HG03439 (cell line): ENCODE measurements around the gene PSTK.

Experiments
- ATAC-seq: cut with Tn5 transposase; IDR thresholded peaks from one replicate; pipeline ENCODE4 v1.9.1; 2021; ENCODE audit warnings: mild to moderate bottlenecking, moderate library complexity; ENCODE audit not compliant: unreplicated experiment

The PSTK gene

GRCh38 chr10:122990278-122990677 is 10.1 kb downstream of the PSTK start:
- ATAC-seq: no peak

GRCh38 chr10:122992031-122992585 is 11.9 kb downstream of the PSTK start:
- no peak for ATAC-seq

GRCh38 chr10:122993797-122994336 is 13.7 kb downstream of the PSTK start:
- no peak for ATAC-seq

DNA sequence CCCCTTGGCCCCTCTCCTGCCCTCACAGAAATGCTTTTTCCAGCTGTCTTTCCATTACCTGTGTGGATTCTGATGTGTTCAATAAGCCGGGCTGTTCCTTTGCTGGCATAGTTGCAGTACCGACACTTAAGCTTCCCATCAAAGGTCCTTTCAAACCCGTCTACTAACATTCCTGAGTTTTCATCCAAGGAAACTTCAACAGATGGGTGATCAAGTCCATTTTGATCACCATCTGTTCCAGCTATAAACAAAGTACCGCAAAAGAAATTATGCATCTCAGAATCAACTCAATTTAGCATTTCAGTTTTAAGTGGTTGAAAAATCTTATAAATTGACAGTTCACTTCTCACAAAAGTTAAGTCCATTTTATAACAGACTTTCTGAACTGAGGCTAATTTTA is 15.7 kb downstream of the PSTK start:
- ATAC-seq: no peak

DNA sequence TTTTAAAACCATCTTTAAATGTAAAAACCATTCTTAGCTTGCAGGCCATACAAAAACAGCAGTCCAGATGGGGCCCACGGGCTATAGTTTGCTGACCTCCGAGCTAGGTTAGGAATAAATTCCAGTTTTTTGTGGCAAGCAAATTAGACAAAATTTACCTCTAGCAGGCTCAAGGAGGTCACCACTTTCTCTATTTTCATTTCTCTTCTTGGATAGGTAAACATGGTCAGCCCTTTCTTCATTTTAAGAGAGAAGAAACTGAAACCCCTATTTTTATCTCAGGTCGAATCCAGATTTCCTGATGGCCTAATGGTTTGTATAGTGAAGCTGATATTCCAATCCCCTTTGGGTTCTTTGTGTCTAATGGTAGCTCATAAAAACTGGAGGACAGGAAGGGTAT is 17.7 kb downstream of the PSTK start:
- no peak for ATAC-seq

DNA sequence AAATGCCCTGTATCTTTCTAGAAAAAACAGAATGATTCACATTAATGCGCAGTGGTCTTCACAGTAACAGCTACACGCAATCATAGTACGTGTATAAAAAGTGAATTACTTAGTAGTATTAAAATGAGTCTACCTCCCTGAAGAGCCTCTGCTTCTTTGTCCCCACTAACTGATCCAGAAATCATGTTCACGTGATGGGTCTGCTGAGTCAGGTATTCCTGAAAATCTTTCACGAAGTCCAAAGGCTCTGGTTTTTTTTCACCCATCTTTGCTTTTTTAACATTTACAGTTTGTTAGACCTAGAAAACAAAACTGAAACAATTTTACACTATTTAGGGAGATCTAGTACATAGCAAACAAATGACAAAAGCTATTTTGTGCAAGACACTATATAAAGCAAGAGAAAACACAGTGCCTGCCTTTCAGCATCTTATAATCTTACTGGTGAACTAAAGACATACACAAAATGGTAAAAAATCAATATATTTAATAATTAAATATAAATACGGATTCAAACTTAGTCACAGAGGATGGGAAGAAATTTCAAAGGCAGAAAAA is 18.2 kb downstream of the PSTK start:
- no peak for ATAC-seq

- no peak for ATAC-seq
These were observed 18.7 kb downstream of the PSTK start for GRCh38 chr10:122998934-122999333.

GRCh38 chr10:122999347-122999746 is 19.1 kb downstream of the PSTK start:
- ATAC-seq: no peak

GRCh38 chr10:123000155-123000554 is 20.0 kb downstream of the PSTK start:
- no peak for ATAC-seq

- ATAC-seq: no peak
These were observed 21.2 kb downstream of the PSTK start for GRCh38 chr10:123001370-123001769.

DNA sequence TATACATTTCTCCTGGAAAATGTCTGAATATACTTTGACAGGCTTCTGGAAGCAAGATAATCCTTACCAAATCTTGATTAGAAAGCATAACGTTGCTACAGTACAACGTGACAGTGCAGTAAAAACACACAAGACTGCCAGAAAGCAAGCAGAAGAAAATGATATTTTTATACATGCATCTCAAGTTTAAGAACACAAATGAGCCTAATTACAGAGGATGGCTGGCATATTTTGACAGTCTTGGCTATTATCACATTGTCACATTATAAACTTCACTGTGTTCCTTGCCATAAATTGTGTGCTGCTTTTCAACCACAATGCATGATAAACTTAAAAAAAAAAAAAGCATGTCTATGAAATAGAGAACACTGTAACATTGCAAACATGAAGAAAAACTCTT is 24.1 kb downstream of the PSTK start:
- no peak for ATAC-seq

- peak; percentile 39 for ATAC-seq
These were observed 27.6 kb downstream of the PSTK start for GRCh38 chr10:123007558-123008354.

DNA sequence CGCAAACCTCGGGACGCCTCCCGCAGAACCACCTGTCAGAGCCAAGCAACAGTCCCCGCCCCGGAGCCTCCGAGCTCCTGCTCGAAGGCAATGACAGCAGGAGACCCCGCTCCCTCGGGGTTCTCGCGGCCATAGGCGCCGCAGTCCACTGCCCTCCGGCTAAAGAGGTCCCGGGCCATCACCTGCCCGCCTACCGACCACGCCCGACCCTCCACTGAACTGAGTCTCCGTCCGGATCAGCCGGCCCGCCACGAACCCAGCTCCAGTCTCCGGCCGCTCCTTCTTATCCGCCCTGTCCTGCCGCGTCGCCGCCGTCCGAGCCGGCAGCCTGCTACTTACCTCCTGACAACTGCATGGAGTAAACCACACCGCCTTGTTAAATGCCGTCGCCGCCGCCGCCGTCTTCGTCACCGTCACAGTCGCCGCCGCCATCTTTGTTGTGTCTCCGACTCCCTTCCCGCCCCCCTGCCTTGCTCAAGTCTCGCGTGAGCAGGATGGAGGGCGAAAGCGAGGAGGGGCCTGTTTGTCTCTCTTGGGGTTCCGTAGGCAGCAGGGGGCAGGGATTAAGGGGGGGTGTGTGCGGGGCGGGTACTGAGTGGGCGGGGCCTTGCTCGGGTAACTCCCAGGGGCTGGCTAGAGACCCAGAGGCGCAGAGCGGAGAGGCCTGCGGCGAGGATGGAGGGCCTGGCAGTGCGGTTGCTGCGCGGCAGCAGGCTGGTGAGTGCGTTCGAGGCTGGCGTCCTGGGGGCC is 28.3 kb downstream of the PSTK start, which contains the start of the genes ACADSB and IKZF5:
Gene ACADSB (plus strand): TSS at position 652 of the 750 bp plus-strand sequence. CDS start 24 bp downstream, at position 676.
Gene IKZF5 (minus strand): TSS at position 441 of the 750 bp plus-strand sequence. CDS start 10,170 bp downstream, outside the sequence.
- ATAC-seq: peak; percentile 82

DNA sequence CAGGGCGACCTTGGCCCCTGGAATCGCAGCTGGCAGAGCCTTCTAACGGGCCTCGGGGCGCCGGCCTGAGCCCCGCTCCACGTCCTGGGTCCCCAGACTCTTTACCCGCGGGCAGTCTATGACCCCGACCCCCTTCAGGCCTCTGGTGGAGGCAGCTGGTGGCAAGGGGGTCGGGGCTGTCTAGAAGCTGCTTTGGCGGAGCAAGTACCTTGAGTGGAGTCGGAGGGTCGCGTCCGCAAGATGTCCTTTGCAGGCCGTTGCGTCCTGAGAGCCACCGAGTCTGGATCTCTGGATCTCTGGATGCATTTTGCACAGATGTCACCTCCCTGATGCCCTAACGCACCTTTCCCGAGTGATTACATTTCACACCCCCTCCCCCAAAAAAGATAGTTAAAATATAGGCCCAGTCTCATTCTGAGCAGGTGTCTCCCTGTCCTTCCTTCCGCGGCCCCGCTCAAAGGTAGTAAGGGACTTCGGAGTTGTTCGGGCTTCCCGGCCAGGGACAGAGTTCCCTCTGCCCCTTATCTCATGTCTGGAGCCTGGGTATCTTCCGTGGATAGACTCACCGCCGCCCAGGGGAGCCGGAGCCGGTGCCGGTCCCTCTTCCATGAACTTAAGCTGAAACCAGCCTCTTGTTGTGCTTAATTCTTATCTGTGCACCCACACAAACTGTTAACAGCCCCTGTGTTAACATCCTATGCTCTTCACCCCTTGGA is 29.1 kb downstream of the PSTK start:
- ATAC-seq: peak; percentile 8

DNA sequence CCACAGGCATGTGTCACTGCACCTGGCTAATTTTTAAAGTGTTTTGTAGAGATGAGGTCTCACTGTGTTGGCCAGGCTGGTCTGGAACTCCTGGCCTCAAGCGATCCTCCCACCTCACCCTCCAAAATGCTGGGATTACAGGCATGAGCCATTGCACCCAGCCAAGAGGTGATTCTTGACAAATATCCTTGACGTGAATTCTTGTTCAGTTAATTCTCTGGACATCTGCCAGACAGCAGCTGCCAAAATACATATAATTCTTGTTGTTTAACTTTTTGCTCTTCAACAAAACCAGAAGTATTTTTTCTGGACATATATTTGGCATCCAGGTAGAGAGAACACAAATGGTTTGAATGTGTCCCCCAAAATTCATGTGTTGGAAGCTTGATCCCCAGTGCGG is 31.8 kb downstream of the PSTK start:
- ATAC-seq: no peak

GRCh38 chr10:123013456-123014419 is 33.5 kb downstream of the PSTK start:
- ATAC-seq: no peak

- no peak for ATAC-seq
These were observed 34.6 kb downstream of the PSTK start for GRCh38 chr10:123014772-123015171.

DNA sequence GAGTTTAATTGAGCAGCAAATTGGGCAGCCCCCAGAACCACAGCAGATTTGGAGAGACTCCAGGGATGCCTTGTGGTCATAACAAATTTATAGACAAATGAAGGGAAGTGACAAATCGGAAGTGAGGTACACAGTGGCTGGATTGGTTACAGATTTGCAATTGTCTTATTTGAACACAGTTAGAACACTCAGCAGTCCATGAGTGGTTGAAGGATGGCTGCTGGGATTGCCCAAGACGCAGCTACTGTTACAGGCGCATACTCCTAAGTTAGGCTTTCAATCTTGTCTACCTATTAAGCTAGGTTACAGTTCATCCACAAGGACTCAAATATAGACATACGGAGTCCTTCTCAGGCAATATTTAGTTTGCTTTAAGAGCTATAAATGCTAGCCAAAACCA is 36.0 kb downstream of the PSTK start:
- ATAC-seq: no peak

DNA sequence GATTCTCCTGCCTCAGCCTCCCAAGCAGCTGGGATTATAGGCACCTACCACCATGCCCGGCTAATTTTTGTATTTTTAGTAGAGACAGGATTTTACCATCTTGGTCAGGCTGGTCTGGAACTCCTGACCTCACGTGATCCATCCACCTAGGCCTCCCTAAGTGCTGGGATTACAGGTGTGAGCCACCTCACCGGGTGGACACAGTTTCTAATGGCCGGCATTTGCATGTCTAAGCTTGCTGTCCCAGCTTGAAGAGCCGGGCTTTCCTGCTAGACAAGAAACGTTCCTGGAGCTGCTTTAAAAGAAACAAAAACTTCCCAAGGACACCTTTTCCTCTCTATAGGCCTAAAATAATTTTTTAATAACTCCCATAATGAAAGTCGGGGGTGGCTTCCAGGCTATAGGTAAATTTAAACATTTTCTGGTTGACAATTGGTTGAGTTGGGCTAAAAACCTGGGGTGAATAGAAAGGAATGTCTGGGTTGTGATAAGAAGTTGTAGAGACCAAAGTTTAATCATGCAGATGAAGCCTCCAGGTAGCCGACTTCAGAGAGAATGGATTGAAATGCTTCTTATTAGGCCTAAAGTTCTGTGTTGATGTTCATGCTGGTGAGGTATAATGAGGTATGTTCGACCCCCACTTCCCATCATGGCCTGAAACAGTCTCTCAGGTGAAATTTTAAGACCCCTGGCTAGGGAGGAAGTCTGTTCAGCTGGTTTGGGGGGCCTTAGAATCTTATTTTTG is 37.4 kb downstream of the PSTK start:
- ATAC-seq: no peak
